HL-60 (cell line): Measurements from ENCODE around the gene PCNX4.

ENCODE experiments used
- DNase-seq, 2 experiments: peaks; one replicate each; pipeline ENCODE4 v3.0.0-alpha.2; 2010 to 2020; ENCODE audit warnings: low read depth in 1 of 2, low spot score in 1 of 2
- H3K27ac ChIP-seq: fragments of 250-450 bp; sonication (Bioruptor Pico); replicated peaks from 2 replicates; pipeline ENCODE4 v1.5.1; 2020; ENCODE audit warnings: mild to moderate bottlenecking, moderate library complexity
- H3K27me3 ChIP-seq: fragments of 250-450 bp; sonication (Bioruptor Pico); 2 replicates; pipeline ENCODE4 v1.5.1; 2021; ENCODE audit warnings: mild to moderate bottlenecking, moderate library complexity; ENCODE audit not compliant: insufficient read depth, poor library complexity, severe bottlenecking
- H3K4me3 ChIP-seq: replicated peaks from 2 replicates; pipeline ENCODE4 v1.5.1; 2011; ENCODE audit warnings: mild to moderate bottlenecking, control low read depth, low read length; ENCODE audit not compliant: insufficient read depth
- GABPA ChIP-seq: IDR thresholded peaks from 2 replicates; pipeline ENCODE4 v1.6.1; 2012; ENCODE audit warnings: low read depth
- POLR2AphosphoS5 ChIP-seq: IDR thresholded peaks from 2 replicates; pipeline ENCODE4 v1.6.1; 2012; ENCODE audit warnings: low read depth
- SPI1 ChIP-seq: IDR thresholded peaks from 2 replicates; pipeline ENCODE4 v1.6.1; 2012; ENCODE audit warnings: low read depth, mild to moderate bottlenecking, borderline replicate concordance
- TF ChIP-seq, protein P1 (sequence below): IDR thresholded peaks from one replicate; pipeline ENCODE4 v1.5.1; 2011; ENCODE audit warnings: low read length, control low read depth, inconsistent platforms; ENCODE audit not compliant: insufficient read depth
- TF ChIP-seq, protein P2 (sequence below): IDR thresholded peaks from 2 replicates; pipeline ENCODE4 v1.6.1; 2012; ENCODE audit warnings: low read depth; ENCODE audit not compliant: insufficient replicate concordance

The PCNX4 gene

DNA sequence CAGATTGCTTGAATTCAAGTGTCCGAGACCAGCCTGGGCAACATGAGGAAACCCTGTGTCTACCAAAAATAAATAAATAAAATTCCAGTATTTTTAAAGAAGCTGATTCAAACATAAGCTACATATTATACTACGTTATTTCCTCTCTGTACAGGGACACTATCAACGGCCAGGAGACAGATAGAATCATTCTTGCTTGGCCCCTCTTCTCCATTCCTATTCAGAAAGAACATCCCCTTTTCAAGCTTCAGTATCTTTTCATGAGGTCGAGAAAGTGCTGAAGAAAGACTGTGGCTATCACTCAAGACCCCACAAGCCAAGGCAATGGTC, 73.8 kb downstream of the PCNX4 start:
- peak overlapping the region; percentile 4; the same call in 1 of the 2 replicates for H3K27ac ChIP-seq
- DNase-seq = no peak
- H3K27me3 ChIP-seq = no peaks in the 10 kb centered on the region
- no peak for TF ChIP-seq SPI1
- TF ChIP-seq, protein P1, sequence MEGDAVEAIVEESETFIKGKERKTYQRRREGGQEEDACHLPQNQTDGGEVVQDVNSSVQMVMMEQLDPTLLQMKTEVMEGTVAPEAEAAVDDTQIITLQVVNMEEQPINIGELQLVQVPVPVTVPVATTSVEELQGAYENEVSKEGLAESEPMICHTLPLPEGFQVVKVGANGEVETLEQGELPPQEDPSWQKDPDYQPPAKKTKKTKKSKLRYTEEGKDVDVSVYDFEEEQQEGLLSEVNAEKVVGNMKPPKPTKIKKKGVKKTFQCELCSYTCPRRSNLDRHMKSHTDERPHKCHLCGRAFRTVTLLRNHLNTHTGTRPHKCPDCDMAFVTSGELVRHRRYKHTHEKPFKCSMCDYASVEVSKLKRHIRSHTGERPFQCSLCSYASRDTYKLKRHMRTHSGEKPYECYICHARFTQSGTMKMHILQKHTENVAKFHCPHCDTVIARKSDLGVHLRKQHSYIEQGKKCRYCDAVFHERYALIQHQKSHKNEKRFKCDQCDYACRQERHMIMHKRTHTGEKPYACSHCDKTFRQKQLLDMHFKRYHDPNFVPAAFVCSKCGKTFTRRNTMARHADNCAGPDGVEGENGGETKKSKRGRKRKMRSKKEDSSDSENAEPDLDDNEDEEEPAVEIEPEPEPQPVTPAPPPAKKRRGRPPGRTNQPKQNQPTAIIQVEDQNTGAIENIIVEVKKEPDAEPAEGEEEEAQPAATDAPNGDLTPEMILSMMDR = no peak
- peak overlapping the region; percentile 91 for H3K4me3 ChIP-seq

DNA sequence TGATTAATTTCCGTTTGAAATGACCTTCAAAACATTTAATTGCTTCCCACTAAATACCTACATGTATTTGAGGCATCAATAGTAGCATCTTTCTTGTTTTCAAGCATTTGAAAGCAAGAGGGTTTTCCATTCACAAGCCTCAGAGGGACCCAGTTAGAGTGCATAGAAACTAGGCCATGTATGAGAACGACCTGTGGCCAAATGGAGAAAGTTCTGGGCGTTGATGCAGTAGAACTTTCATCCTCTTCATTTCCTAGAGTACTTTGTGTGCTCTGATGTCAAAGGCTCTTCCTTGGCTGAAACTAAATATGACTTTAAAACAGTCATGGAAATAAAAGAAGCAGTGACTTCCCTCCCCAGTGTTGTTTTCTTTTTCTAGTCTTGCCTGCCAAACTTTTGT, 74.4 kb downstream of the PCNX4 start:
- Histone ChIP-seq H3K4me3 (no peak overlapping the region), H3K27ac (no peak overlapping the region), H3K27me3 (no peaks in the 10 kb centered on the region)
- no peak for DNase-seq
- TF ChIP-seq SPI1 (no peak), POLR2AphosphoS5 (no peak), GABPA (no peak)
- TF ChIP-seq, protein P2, sequence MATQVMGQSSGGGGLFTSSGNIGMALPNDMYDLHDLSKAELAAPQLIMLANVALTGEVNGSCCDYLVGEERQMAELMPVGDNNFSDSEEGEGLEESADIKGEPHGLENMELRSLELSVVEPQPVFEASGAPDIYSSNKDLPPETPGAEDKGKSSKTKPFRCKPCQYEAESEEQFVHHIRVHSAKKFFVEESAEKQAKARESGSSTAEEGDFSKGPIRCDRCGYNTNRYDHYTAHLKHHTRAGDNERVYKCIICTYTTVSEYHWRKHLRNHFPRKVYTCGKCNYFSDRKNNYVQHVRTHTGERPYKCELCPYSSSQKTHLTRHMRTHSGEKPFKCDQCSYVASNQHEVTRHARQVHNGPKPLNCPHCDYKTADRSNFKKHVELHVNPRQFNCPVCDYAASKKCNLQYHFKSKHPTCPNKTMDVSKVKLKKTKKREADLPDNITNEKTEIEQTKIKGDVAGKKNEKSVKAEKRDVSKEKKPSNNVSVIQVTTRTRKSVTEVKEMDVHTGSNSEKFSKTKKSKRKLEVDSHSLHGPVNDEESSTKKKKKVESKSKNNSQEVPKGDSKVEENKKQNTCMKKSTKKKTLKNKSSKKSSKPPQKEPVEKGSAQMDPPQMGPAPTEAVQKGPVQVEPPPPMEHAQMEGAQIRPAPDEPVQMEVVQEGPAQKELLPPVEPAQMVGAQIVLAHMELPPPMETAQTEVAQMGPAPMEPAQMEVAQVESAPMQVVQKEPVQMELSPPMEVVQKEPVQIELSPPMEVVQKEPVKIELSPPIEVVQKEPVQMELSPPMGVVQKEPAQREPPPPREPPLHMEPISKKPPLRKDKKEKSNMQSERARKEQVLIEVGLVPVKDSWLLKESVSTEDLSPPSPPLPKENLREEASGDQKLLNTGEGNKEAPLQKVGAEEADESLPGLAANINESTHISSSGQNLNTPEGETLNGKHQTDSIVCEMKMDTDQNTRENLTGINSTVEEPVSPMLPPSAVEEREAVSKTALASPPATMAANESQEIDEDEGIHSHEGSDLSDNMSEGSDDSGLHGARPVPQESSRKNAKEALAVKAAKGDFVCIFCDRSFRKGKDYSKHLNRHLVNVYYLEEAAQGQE = no peak
- TF ChIP-seq, protein P1 = no peak

DNA sequence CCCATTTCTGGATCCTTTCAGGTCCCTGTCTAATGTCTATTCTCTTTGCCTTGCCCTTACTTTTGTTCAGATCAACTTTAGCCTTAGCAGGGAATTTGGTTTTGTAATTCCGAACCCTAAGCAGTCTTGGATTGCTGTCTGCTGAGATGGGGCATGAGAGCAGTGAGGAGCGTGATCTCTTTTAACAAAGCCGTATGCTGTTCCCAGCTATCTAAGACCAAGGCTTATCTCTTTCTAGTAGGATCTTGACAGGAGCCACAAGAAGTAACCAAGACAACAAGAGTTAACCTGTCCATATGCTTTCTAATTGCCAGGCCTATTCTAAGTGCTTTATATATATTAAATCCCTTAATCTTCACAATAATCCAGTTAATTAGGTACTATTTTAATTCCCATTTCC, 78.0 kb downstream of the PCNX4 start:
- Histone ChIP-seq H3K27ac (no peak overlapping the region), H3K27me3 (no peaks in the 10 kb centered on the region), H3K4me3 (no peak overlapping the region)
- no peak for DNase-seq
- TF ChIP-seq GABPA = no peak
- TF ChIP-seq, protein P1 = no peak
- TF ChIP-seq, protein P2 = no peak
- no peak for TF ChIP-seq SPI1
- no peak for TF ChIP-seq POLR2AphosphoS5

DNA sequence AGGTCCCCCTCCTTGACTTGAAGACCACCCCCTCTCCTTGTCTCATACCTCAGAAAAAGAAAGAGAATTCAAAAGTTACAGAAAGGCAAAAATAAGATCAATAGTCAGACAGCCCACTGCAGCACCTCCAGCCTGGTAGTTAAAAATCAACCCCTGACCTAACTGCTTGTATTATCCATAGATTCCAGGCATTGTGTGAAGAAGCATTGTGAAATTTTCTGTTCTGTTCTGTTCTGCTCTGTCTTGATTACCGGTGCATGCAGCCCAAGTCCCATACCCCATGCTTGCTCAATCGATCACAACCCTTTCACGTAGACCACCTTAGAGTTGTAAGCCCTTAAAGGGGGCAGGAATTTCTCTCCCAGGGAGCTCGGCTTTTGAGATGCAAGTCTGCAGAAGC, 79.2 kb downstream of the PCNX4 start:
- Histone ChIP-seq H3K4me3 (no peak overlapping the region), H3K27me3 (no peaks in the 10 kb centered on the region), H3K27ac (no peak overlapping the region)
- TF ChIP-seq, protein P2 = no peak
- DNase-seq = no peak
